RWPE1 (cell line): ENCODE measurements around the gene KLC3.
A peak's percentile ranks its signal among the peaks of the same experiment; 100 is the strongest.

Experiments
- CTCF ChIA-PET: fragments of 350-600 bp; sonication (Branson Sonifier 250); formaldehyde crosslinking; extraction: SDS; loops from one replicate; lab custom pipeline; 2021; lab: Yijun Ruan, JAX
- POLR2A ChIA-PET: fragments of 400-600 bp; formaldehyde crosslinking; extraction: SDS; loops from one replicate; lab custom pipeline; 2020; ENCODE audit warnings: antibody characterized with exemption; ENCODE audit not compliant: low non-redundant PET; lab: Yijun Ruan, JAX
- DNase-seq: peaks from one replicate; pipeline ENCODE4 v3.0.0; 2012; ENCODE audit warnings: low spot score
- H3K27ac ChIP-seq: fragments of 450-650 bp; 2 replicates; pipeline ENCODE4 v1.5.1; 2017
- CTCF ChIP-seq: fragments of 450-650 bp; conservative IDR thresholded peaks from 2 replicates; pipeline ENCODE4 v1.5.1; 2017; ENCODE audit warnings: low read depth, mild to moderate bottlenecking

The KLC3 gene

DNA sequence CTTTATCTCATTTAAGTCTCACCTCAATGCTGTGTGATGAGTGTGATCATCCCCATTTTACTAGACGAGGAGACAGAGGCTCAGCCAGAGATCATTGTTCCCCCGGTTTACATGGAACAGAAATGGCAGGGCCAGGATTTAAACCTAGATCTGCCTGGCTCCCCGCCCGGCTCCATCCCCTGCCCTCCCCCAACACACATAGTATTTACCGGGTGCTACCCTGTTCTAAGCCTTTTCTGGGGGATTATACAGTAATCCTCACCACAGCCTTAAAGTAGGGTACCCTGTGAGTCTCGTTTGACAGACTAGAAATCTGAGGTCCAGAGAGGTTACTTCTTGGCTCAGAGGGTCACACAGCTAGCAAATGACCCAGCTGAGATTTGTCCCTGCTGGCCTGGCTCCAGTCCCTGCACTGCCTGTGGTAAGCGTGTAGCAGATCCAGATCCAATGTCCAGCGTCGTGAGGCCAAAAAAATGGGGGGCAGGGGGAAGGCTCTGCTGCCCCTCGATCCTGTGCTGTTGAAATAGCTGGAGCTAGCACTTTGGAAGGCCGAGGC lies 3.8 kb upstream of the KLC3 start:
- DNase-seq, result no peak
- H3K27ac ChIP-seq, result no peak overlapping the region
- TF ChIP-seq CTCF, result no peak
- ChIA-PET CTCF (interaction anchor here (0.6 kb wide), 1 partner anchor 355 kb away, joined by 3 read pairs; the partner anchor contains the start of gene SNRPD2), POLR2A (interaction anchor here (0.6 kb wide), 1 partner anchor 82 kb away, joined by 3 read pairs; no protein-coding TSS in a partner anchor)

GRCh38 chr19:45339629-45340028 lies 921 bp upstream of the KLC3 start:
- no peak overlapping the region for H3K27ac ChIP-seq
- TF ChIP-seq CTCF, result no peak
- ChIA-PET CTCF (interaction anchor here (0.8 to 1.0 kb wide), 2 partner anchors 37 to 141 kb away, joined by 3 to 4 read pairs; no protein-coding TSS in a partner anchor), POLR2A (interaction anchor here (0.6 kb wide), 1 partner anchor 138 kb away, joined by 7 read pairs; no protein-coding TSS in a partner anchor)
- DNase-seq, result no peak

DNA sequence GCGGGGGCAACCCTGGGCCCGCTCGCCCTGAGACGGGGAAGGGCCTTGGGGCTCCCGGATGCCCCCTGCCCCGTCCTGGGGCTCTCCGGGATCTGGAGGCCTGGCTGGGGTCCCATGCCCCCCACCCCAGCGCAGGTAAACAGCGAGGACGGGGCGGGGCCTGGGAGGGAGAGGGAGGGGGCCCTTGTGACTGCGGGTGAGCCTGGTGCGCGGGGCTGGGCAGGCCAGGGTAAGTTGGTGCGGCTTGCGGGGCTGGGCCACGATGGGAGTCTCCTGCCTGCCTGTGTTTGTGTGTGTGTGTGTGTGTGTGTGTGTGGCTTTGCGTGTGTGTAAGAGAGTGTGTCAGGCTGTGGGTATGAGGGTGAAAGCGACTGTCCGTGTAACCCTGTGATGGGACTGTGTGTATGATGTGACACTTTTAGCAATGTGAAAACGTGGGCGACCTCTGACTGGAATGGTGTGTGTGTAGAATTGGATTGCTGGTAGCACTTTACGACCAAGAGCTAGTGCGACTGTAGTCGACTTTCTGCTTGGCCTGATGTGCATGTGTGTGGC lies 426 bp downstream of the KLC3 start:
- no peak for TF ChIP-seq CTCF
- DNase-seq, result no peak
- CTCF ChIA-PET, result no interaction called here
- H3K27ac ChIP-seq, result no peak overlapping the region
- POLR2A ChIA-PET, result no interaction called here

- no peak for DNase-seq
- POLR2A ChIA-PET, result no interaction called here
- no peak for TF ChIP-seq CTCF
- H3K27ac ChIP-seq, result no peak overlapping the region
- CTCF ChIA-PET, result no interaction called here
Observed at GRCh38 chr19:45342911-45343310, 2.4 kb downstream of the KLC3 start.

DNA sequence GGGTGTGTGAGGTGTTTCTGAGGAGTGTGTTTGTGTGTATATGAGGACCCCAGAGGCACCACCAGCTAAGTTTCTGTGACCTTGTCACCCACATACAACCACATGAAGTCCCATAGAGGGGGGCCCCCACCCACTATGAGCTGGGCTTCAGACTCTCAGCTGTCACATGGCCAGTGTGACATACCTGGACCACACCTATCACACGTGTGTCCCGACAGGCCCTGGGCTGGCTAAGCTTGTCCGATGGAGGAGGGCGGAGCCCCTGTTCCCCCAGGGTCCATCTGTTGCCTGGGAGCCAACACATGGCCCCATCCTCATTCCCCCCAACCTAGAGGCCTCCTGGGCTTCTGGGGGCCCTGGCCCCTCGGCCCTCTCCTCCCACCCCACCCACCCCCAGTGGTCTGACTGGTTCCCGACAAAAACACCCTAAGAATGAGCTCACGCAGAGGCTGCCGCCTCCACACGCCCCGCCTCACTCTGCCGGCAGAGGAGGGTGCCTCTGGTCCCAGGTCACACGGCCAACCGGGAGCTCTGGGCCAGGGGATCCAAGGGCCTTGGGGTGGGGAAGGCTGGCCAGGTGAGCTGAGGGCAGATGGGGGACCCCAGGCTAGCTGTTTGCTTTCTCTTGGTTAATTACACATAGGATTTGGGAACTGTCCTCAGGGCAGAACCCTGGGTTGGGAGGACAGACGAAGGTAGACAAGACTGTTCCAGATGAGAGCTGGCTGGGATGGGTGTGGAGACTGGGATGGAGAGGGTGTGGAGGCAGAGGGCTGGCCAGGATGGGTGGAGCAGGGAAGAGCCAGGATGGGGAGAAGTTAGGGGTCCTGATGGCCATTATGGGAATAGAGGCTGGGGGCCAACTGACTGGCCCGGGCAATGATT lies 4.3 kb downstream of the KLC3 start:
- CTCF ChIA-PET, result no interaction called here
- POLR2A ChIA-PET, result no interaction called here
- H3K27ac ChIP-seq, result peak overlapping the region; percentile 54
- no peak for DNase-seq
- no peak for TF ChIP-seq CTCF

- POLR2A ChIA-PET, result no interaction called here
- TF ChIP-seq CTCF, result no peak
- H3K27ac ChIP-seq, result peak overlapping the region; percentile 54
- CTCF ChIA-PET, result interaction anchor here (1.1 kb wide), 1 partner anchor 140 kb away, joined by 3 read pairs; no protein-coding TSS in a partner anchor
- DNase-seq, result no peak
Observed at GRCh38 chr19:45345506-45345860, 4.9 kb downstream of the KLC3 start.
